ENCODE data around the gene UNC79. TPM values are rescaled to one million over a fixed set of nuclear protein-coding genes. Genes with fewer than 3 reads are reported as not detected.

Gene UNC79
- total and polyA plus RNA-seq, 10 of the 15 experiments (the other 5 are each of a cell fraction or from before 2014, with no cell fraction given), result 0.04 to 0.29 (median 0.14) TPM

GRCh38 chr14:93458234-93458633 lies 27.5 kb downstream of the UNC79 start:
- no peak overlapping the region for H3K9ac ChIP-seq (ENCODE audit: control insufficient read depth, insufficient read depth, low read length)
- H4K20me1 ChIP-seq (ENCODE audit: control insufficient read depth, insufficient read depth), result no peaks in the 10 kb centered on the region
- ATAC-seq, result no peak
- no peaks in the 10 kb centered on the region for H3K36me3 ChIP-seq (ENCODE audit: control insufficient read depth in 2 of 2, insufficient read depth in 2 of 2, low read length in 1 of 2)
- H2AFZ ChIP-seq (ENCODE audit: control insufficient read depth, low read depth, low read length), result no peak overlapping the region
- no peak for DNase-seq (ENCODE audit: low read depth, low spot score)
- no peaks in the 10 kb centered on the region for H3K27me3 ChIP-seq (replicated peaks in 1 of 2; ENCODE audit: control insufficient read depth in 2 of 2, insufficient read depth in 2 of 2, low read length in 1 of 2)
- ChIA-PET SMC1A (ENCODE audit: uncharacterized antibody, unreplicated experiment) (no interaction called here), CTCF (no interaction called here), POLR2A (no interaction called here), RAD21 (ENCODE audit: unreplicated experiment) (no interaction called here)
- H3K4me3 ChIP-seq, result no peak overlapping the region
- no peaks in the 10 kb centered on the region for H3K9me3 ChIP-seq (replicated peaks; ENCODE audit: control insufficient read depth, insufficient read depth, low read length)
- intact Hi-C loops (cut with micrococcal nuclease; ENCODE audit: unreplicated experiment) (no loop called here), in situ Hi-C loops (cut with MboI) (no loop called here)
- peaks cover 5% of the 10 kb centered on the region; the same call in 1 of the 2 replicates for H3K4me1 ChIP-seq (ENCODE audit: control insufficient read depth, insufficient read depth, low read length)
- FAIRE-seq, result no peak
- H3K79me2 ChIP-seq (ENCODE audit: control insufficient read depth, insufficient read depth, low read length), result no peaks in the 10 kb centered on the region
- no peak overlapping the region for H3K4me2 ChIP-seq (ENCODE audit: control insufficient read depth, insufficient read depth)
- no peak overlapping the region for H3K27ac ChIP-seq (ENCODE audit: control insufficient read depth, insufficient read depth)
- TF ChIP-seq HCFC1 (IDR thresholded peaks at IDR 0.05; ENCODE audit: low read length) (no peak), MEF2A (IDR thresholded peaks at IDR 0.05; ENCODE audit: insufficient read depth, low read depth, low read length) (no peak), KLF5 (IDR thresholded peaks at IDR 0.05; ENCODE audit: partially characterized antibody) (no peak), ZZZ3 (IDR thresholded peaks at IDR 0.05; ENCODE audit: control insufficient read depth, insufficient read length, low read depth) (no peak), YY1 (IDR thresholded peaks at IDR 0.05; ENCODE audit: low read depth, low read length) (no peak), ZSCAN29 (IDR thresholded peaks at IDR 0.05) (no peak), CHD2 (IDR thresholded peaks at IDR 0.05; ENCODE audit: borderline replicate concordance, low read depth, low read length) (no peak), CREB1 (IDR thresholded peaks at IDR 0.05; ENCODE audit: low read depth) (no peak)
- WGBS (ENCODE audit: insufficient coverage, insufficient replicate concordance, low lambda C conversion rate, missing lambda C conversion rate), result 46% methylated on average over 1 of the region's 1 CpG
- BruUV-seq (replicated peaks), result no TSS peak

GRCh38 chr14:93462479-93462878 lies 31.7 kb downstream of the UNC79 start:
- WGBS (ENCODE audit: insufficient coverage, insufficient replicate concordance, low lambda C conversion rate, missing lambda C conversion rate), result 85% methylated on average over 3 of the region's 3 CpGs
- H3K4me3 ChIP-seq, result no peak overlapping the region
- no peak overlapping the region for H2AFZ ChIP-seq (ENCODE audit: control insufficient read depth, low read depth, low read length)
- no peaks in the 10 kb centered on the region for H3K27me3 ChIP-seq (replicated peaks in 1 of 2; ENCODE audit: control insufficient read depth in 2 of 2, insufficient read depth in 2 of 2, low read length in 1 of 2)
- no peaks in the 10 kb centered on the region for H3K79me2 ChIP-seq (ENCODE audit: control insufficient read depth, insufficient read depth, low read length)
- in situ Hi-C loops (cut with MboI), result no loop called here
- no peak for FAIRE-seq
- no peaks in the 10 kb centered on the region for H3K36me3 ChIP-seq (ENCODE audit: control insufficient read depth in 2 of 2, insufficient read depth in 2 of 2, low read length in 1 of 2)
- intact Hi-C loops (cut with micrococcal nuclease; ENCODE audit: unreplicated experiment), result no loop called here
- no peaks in the 10 kb centered on the region for H3K9me3 ChIP-seq (replicated peaks; ENCODE audit: control insufficient read depth, insufficient read depth, low read length)
- ChIA-PET POLR2A (no interaction called here), CTCF (no interaction called here), RAD21 (ENCODE audit: unreplicated experiment) (no interaction called here), SMC1A (ENCODE audit: uncharacterized antibody, unreplicated experiment) (no interaction called here)
- H3K9ac ChIP-seq (ENCODE audit: control insufficient read depth, insufficient read depth, low read length), result no peak overlapping the region
- H3K4me1 ChIP-seq (ENCODE audit: control insufficient read depth, insufficient read depth, low read length), result no peaks in the 10 kb centered on the region
- H4K20me1 ChIP-seq (ENCODE audit: control insufficient read depth, insufficient read depth), result no peaks in the 10 kb centered on the region
- no peak overlapping the region for H3K27ac ChIP-seq (ENCODE audit: control insufficient read depth, insufficient read depth)
- H3K4me2 ChIP-seq (ENCODE audit: control insufficient read depth, insufficient read depth), result no peak overlapping the region
- BruUV-seq (replicated peaks), result no TSS peak
- no peak for ATAC-seq
- no peak for DNase-seq (ENCODE audit: low read depth, low spot score)
- TF ChIP-seq RB1 (IDR thresholded peaks at IDR 0.05; ENCODE audit: borderline replicate concordance), result no peak
- TF ChIP-seq NFXL1 (IDR thresholded peaks at IDR 0.05; ENCODE audit: borderline replicate concordance), result no peak
- no peak for TF ChIP-seq HCFC1 (IDR thresholded peaks at IDR 0.05; ENCODE audit: low read length)
- TF ChIP-seq SPI1 (IDR thresholded peaks at IDR 0.05; ENCODE audit: borderline replicate concordance, insufficient read depth, low read depth, low read length), result no peak
- TF ChIP-seq ZNF687 (IDR thresholded peaks at IDR 0.05), result no peak
- TF ChIP-seq PBX3 (IDR thresholded peaks at IDR 0.05; ENCODE audit: insufficient replicate concordance, low read depth, low read length), result no peak
- no peak for TF ChIP-seq BHLHE40 (IDR thresholded peaks at IDR 0.05; ENCODE audit: borderline replicate concordance in 1 of 2, low read depth in 2 of 2, low read length in 1 of 2)
